Endothelial cell of umbilical vein (primary cell): Measurements from ENCODE around the gene TCN2. TPM values are rescaled to one million over a fixed set of nuclear protein-coding genes. Genes with fewer than 3 reads are reported as not detected.
A peak's percentile ranks its signal among the peaks of the same experiment; 100 is the strongest.

ENCODE experiments used
- BruUV-seq: library from RNA; stranded (reverse); fragments of 400-500 nt; replicated peaks from 2 replicates; lab custom pipeline; 2021; lab: Mats Ljungman, UMichigan
- CTCF ChIA-PET: fragments of 300-600, 350-600 bp; sonication (Branson Sonifier 250); formaldehyde crosslinking; loops from one replicate; lab custom pipeline; 2021; ENCODE audit warnings: antibody characterized with exemption, inconsistent platforms; lab: Charles Lee
- POLR2A ChIA-PET: fragments of 300-600, 350-600 bp; sonication (Branson Sonifier 250); formaldehyde crosslinking; loops from one replicate; lab custom pipeline; 2021; ENCODE audit warnings: antibody characterized with exemption, inconsistent platforms; lab: Charles Lee
- DNase-seq: peaks from one replicate; pipeline ENCODE4 v3.0.0-alpha.2; 2011; ENCODE audit warnings: low read depth, low spot score
- FAIRE-seq: peaks from 2 replicates; lab custom pipeline; 2011; peaks lifted over from hg19 to GRCh38; lab: Jason Lieb, UNC
- H2AFZ ChIP-seq: 2 replicates; pipeline ENCODE4 v1.6.0; 2012; ENCODE audit warnings: low read depth, low read length, control low read depth, inconsistent platforms
- H3K27ac ChIP-seq: 2 replicates; pipeline ENCODE4 v1.5.1; 2011; ENCODE audit warnings: low read depth, mild to moderate bottlenecking, control low read depth, low read length, moderate library complexity; ENCODE audit not compliant: insufficient read depth
- H3K27me3 ChIP-seq, 2 experiments: 2 replicates each; pipeline versions ENCODE4 v1.6.0 to v1.6.1; 2011; ENCODE audit warnings: low read length in 2 of 2, mixed read lengths in 1 of 2; ENCODE audit not compliant: control insufficient read depth in 2 of 2, insufficient read depth in 2 of 2
- H3K36me3 ChIP-seq, 2 experiments: 2 replicates in 1 of 2; 3 replicates in 1 of 2; pipeline ENCODE4 v1.5.1; 2011; ENCODE audit warnings: low read length in 2 of 2, mild to moderate bottlenecking in 1 of 2, moderate library complexity in 1 of 2; ENCODE audit not compliant: control insufficient read depth in 2 of 2, insufficient read depth in 2 of 2; ENCODE audit errors: extremely low read depth in 1 of 2
- H3K4me1 ChIP-seq: 3 replicates; pipeline ENCODE4 v1.5.1; 2011; ENCODE audit warnings: mild to moderate bottlenecking, low read length; ENCODE audit not compliant: control insufficient read depth, insufficient read depth; ENCODE audit errors: extremely low read depth
- H3K4me2 ChIP-seq: 2 replicates; pipeline ENCODE4 v1.6.1; 2011; ENCODE audit warnings: low read length, control low read depth, mixed read lengths; ENCODE audit not compliant: insufficient read depth
- H3K4me3 ChIP-seq, 3 experiments: fragments of 200-600 bp in 1 of 3; sonication (generic), shearing (Covaris generic) in 1 of 3; replicated peaks in 1 of 3; 2 replicates each; pipeline ENCODE4 v1.5.1; 2011 to 2016; ENCODE audit warnings: control low read depth in 3 of 3, low read length in 3 of 3, mild to moderate bottlenecking in 2 of 3, inconsistent platforms in 1 of 3, low read depth in 1 of 3, moderate library complexity in 1 of 3; ENCODE audit not compliant: insufficient read depth in 1 of 3
- H3K79me2 ChIP-seq: 2 replicates; pipeline ENCODE4 v1.6.0; 2012; ENCODE audit warnings: low read length, inconsistent platforms; ENCODE audit not compliant: control insufficient read depth, insufficient read depth
- H3K9ac ChIP-seq: replicated peaks from 2 replicates; pipeline ENCODE3; 2011; ENCODE audit warnings: low read length, control low read depth; ENCODE audit not compliant: insufficient read depth; ENCODE audit errors: extremely low read depth
- H3K9me1 ChIP-seq: replicated peaks from 3 replicates; pipeline ENCODE4 v1.6.0; 2011; ENCODE audit warnings: mild to moderate bottlenecking, low read length; ENCODE audit not compliant: control insufficient read depth, insufficient read depth; ENCODE audit errors: extremely low read depth
- H3K9me3 ChIP-seq: replicated peaks from 2 replicates; pipeline ENCODE4 v1.5.1; 2012; ENCODE audit warnings: low read length, inconsistent platforms; ENCODE audit not compliant: control insufficient read depth, insufficient read depth
- H4K20me1 ChIP-seq: replicated peaks from 2 replicates; pipeline ENCODE3; 2011; ENCODE audit warnings: mild to moderate bottlenecking, low read length; ENCODE audit not compliant: control insufficient read depth, insufficient read depth; ENCODE audit errors: extremely low read depth
- EZH2 ChIP-seq: IDR thresholded peaks from 2 replicates; pipeline ENCODE4 v1.6.1; 2012; ENCODE audit warnings: borderline replicate concordance, low read depth, mild to moderate bottlenecking, moderate library complexity, low read length, inconsistent platforms; ENCODE audit not compliant: severe bottlenecking
- FOS ChIP-seq: IDR thresholded peaks from 2 replicates; pipeline ENCODE4 v1.6.1; 2011; ENCODE audit warnings: mild to moderate bottlenecking, low read length, moderate library complexity, borderline replicate concordance; ENCODE audit not compliant: insufficient read depth
- GATA2 ChIP-seq: IDR thresholded peaks from 2 replicates; pipeline ENCODE4 v1.7.0; 2011; ENCODE audit warnings: low read depth, mild to moderate bottlenecking, moderate library complexity, mixed read lengths, low read length; ENCODE audit not compliant: insufficient read length, insufficient read depth
- JUN ChIP-seq: IDR thresholded peaks from 2 replicates; pipeline ENCODE4 v1.6.1; 2011; ENCODE audit warnings: borderline replicate concordance, low read depth; ENCODE audit not compliant: insufficient read length, insufficient read depth
- POLR2A ChIP-seq: IDR thresholded peaks from 2 replicates; pipeline ENCODE4 v1.6.1; 2012; ENCODE audit warnings: low read depth, mild to moderate bottlenecking, control low read depth, low read length
- POLR2AphosphoS5 ChIP-seq: IDR thresholded peaks from 2 replicates; pipeline ENCODE4 v1.6.1; 2012; ENCODE audit warnings: low read depth, mild to moderate bottlenecking, control low read depth, low read length, moderate library complexity; ENCODE audit not compliant: insufficient read depth
- dilution Hi-C: fragments of 300-500 bp; cut with MboI; formaldehyde crosslinking; loops from one replicate; pipeline ENCODE4 v1.15.0; 2019; ENCODE audit warnings: low sequenced_read_pairs; ENCODE audit not compliant: extremely low pct_ligation_motif_present
- intact Hi-C: fragments of 100-400 bp; cut with micrococcal nuclease; formaldehyde crosslinking; loops from one replicate; pipeline ENCODE4 v1.10.0; 2022
- polyA plus RNA-seq, 4 experiments: library from polyadenylated mRNA; depleted of rRNA in 3 of 4; stranded (reverse) in 3 of 4; unstranded in 1 of 4; fragments of >200 nt; gene quantifications; 2 replicates each; pipeline versions ENCODE4 v1.2.1 to v1.2.3, GENCODE V29; 2011 to 2012; ENCODE audit warnings: missing spikeins in 1 of 4
- total RNA-seq: library from RNA; stranded (reverse); gene quantifications from 2 replicates; pipeline ENCODE4 v1.2.3, GENCODE V29; 2021
- TF ChIP-seq, protein P1 (sequence below), 2 donors: IDR thresholded peaks; 1 replicate in 1 of 2; 2 replicates in 1 of 2; pipeline ENCODE4 v1.5.1; 2011; ENCODE audit warnings: low read length in 2 of 2, mild to moderate bottlenecking in 2 of 2, moderate library complexity in 2 of 2, control low read depth in 1 of 2, inconsistent platforms in 1 of 2, low read depth in 1 of 2; ENCODE audit not compliant: insufficient read depth in 1 of 2; ENCODE audit errors: extremely low read depth in 1 of 2

TCN2 gene
- total and polyA plus RNA-seq, 2 donors (not counting 3 experiments of a cell fraction or from before 2014, with no cell fraction given) = 80.6 to 188 TPM

DNA sequence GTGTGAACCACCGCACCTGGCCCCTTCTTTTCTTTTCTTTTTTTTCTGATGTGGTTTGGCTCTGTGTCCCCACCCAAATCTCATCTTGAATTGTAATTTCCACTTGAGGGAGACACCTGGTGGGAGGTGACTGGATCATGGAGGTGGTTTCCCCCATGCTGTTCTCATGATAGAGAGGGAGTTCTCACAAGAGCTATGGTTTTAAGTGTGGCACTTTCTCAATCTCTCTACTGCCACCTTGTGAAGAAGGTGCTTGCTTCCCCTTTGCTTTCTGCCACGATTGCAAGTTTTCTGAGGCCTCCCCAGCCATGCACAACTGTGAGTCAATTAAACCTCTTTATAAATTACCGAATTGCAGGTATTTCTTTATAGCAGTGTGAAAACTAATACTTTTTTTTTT is 4.9 kb upstream of the TCN2 start:
- no peak overlapping the region for H3K4me2 ChIP-seq
- H3K27me3 ChIP-seq = no peaks in the 10 kb centered on the region
- H3K4me3 ChIP-seq = no peak overlapping the region
- peak; percentile 26 for FAIRE-seq
- H3K9me3 ChIP-seq = no peaks in the 10 kb centered on the region
- H3K9ac ChIP-seq = no peak overlapping the region
- TF ChIP-seq GATA2 = no peak
- TF ChIP-seq JUN = no peak
- no peak for TF ChIP-seq EZH2
- TF ChIP-seq, protein P1, sequence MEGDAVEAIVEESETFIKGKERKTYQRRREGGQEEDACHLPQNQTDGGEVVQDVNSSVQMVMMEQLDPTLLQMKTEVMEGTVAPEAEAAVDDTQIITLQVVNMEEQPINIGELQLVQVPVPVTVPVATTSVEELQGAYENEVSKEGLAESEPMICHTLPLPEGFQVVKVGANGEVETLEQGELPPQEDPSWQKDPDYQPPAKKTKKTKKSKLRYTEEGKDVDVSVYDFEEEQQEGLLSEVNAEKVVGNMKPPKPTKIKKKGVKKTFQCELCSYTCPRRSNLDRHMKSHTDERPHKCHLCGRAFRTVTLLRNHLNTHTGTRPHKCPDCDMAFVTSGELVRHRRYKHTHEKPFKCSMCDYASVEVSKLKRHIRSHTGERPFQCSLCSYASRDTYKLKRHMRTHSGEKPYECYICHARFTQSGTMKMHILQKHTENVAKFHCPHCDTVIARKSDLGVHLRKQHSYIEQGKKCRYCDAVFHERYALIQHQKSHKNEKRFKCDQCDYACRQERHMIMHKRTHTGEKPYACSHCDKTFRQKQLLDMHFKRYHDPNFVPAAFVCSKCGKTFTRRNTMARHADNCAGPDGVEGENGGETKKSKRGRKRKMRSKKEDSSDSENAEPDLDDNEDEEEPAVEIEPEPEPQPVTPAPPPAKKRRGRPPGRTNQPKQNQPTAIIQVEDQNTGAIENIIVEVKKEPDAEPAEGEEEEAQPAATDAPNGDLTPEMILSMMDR (IDR thresholded peaks at IDR 0.05; ENCODE audit: extremely low read depth in 1 of 2, insufficient read depth in 1 of 2, low read depth in 1 of 2, low read length in 2 of 2) = peak; percentile 17 to 53
- peak; percentile 26 for DNase-seq
- H2AFZ ChIP-seq = no peak overlapping the region
- ChIA-PET CTCF (interaction anchor here (0.5 to 2.2 kb wide), 17 partner anchors 10 to 211 kb away, joined by 3 to 15 read pairs (median 3); partner anchors contain the start of genes PES1 and SLC35E4), POLR2A (interaction anchor here (0.5 kb wide), 1 partner anchor 61 kb away, joined by 4 read pairs; no protein-coding TSS in a partner anchor)
- intact Hi-C loops (loop anchor here (1.0 to 10.0 kb wide), 3 partner anchors 44 to 177 kb away; partner anchors contain the start of gene MTFP1), dilution Hi-C loops (no loop called here)
- no peaks in the 10 kb centered on the region for H4K20me1 ChIP-seq
- no TSS peak for BruUV-seq
- no peaks in the 10 kb centered on the region for H3K9me1 ChIP-seq
- H3K27ac ChIP-seq = no peak overlapping the region
- peaks cover 5% of the 10 kb centered on the region for H3K4me1 ChIP-seq
- H3K36me3 ChIP-seq = peaks cover 0 to 2% of the 10 kb centered on the region in 2 experiments
- H3K79me2 ChIP-seq = no peaks in the 10 kb centered on the region

DNA sequence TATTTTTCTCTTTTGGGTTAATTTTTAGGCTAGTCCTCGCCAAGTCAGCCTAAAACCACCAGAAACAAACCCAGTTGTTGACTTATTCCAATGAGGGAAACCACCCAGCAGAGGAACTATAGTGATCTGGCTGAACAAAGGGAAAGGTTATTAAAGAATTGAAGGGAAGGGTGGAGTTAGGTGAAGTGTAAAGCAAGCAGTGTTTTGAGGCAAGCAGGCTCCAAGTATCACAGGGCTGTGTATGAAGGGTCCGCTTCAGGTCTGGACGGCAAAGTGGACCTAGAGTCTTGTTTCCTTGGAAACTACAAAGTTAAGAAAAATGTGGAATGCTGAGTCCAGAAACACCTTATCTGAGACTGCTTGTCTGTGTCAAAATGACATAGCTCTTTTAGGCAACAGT is 3.2 kb upstream of the TCN2 start:
- H3K27me3 ChIP-seq = no peaks in the 10 kb centered on the region
- H3K4me1 ChIP-seq = peaks cover 22% of the 10 kb centered on the region
- no TSS peak for BruUV-seq
- no peak overlapping the region for H2AFZ ChIP-seq
- no peaks in the 10 kb centered on the region for H3K79me2 ChIP-seq
- ChIA-PET POLR2A (interaction anchor here (0.8 kb wide), 1 partner anchor 8 kb away, joined by 3 read pairs; no protein-coding TSS in a partner anchor), CTCF (interaction anchor here (0.8 to 1.6 kb wide), 3 partner anchors 11 to 159 kb away, joined by 3 to 7 read pairs (median 3); no protein-coding TSS in a partner anchor)
- no peaks in the 10 kb centered on the region for H3K9me1 ChIP-seq
- dilution Hi-C loops (no loop called here), intact Hi-C loops (loop anchor here (10.0 kb wide), 1 partner anchor 179 kb away; the partner anchor contains the start of gene MTFP1)
- H3K4me2 ChIP-seq = no peak overlapping the region
- H3K27ac ChIP-seq = no peak overlapping the region
- FAIRE-seq (no peak), DNase-seq (no peak)
- peaks cover 0 to 2% of the 10 kb centered on the region in 2 experiments for H3K36me3 ChIP-seq
- TF ChIP-seq POLR2A (no peak), POLR2AphosphoS5 (no peak), JUN (no peak), GATA2 (no peak), EZH2 (no peak), FOS (no peak)
- H3K9me3 ChIP-seq = no peaks in the 10 kb centered on the region
- no peaks in the 10 kb centered on the region for H4K20me1 ChIP-seq
- H3K4me3 ChIP-seq = no peak overlapping the region
- no peak overlapping the region for H3K9ac ChIP-seq
